ENCODE results near the gene VAV3. TPM values are rescaled to one million over a fixed set of nuclear protein-coding genes. Genes with fewer than 3 reads are reported as not detected.

VAV3 gene
- total and polyA plus RNA-seq, 9 of the 15 experiments (the other 6 are each of a cell fraction or from before 2014, with no cell fraction given) = not detected

DNA sequence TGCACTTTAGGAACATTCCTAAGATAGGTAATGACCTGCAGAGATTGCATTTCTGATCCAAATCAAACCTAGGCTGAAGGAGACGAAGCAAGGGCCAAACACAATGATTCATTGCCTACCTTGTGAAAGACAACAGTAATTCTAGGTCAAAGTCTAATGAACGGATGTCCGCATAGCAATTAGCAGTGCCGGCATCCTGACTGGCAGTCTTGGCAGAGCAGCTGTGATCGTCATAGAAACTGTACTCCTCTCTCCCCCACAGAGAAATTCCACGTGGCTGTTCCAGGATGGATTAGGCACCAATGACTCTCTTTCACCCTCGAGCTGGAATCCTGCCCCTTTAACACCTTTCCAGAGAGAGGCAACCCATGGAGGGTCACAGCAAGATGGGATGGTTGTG, 28.9 kb upstream of the VAV3 start:
- H3K9me3 ChIP-seq (replicated peaks; ENCODE audit: control insufficient read depth, insufficient read depth, low read depth, low read length) = no peaks in the 10 kb centered on the region
- no peak for FAIRE-seq
- no TSS peak for BruUV-seq (replicated peaks)
- ATAC-seq = no peak
- CTCF ChIA-PET (ENCODE audit: low intra/inter-chr PET ratio) = no interaction called here
- in situ Hi-C loops (cut with MboI) (no loop called here), intact Hi-C loops (cut with micrococcal nuclease) (no loop called here)
- peaks cover 0 to 6% of the 10 kb centered on the region in 2 experiments; a peak in 4 of 5 replicates for H3K27me3 ChIP-seq (ENCODE audit: control insufficient read depth in 2 of 2, insufficient read depth in 2 of 2, low read length in 2 of 2)
- no peaks in the 10 kb centered on the region for H4K20me1 ChIP-seq (replicated peaks; ENCODE audit: control insufficient read depth, insufficient read depth, low read length)
- under 1% methylated on average over 7 of the region's 7 CpGs for WGBS (ENCODE audit: insufficient coverage, low coverage, missing lambda C conversion rate)
- no peak overlapping the region for H3K9ac ChIP-seq (ENCODE audit: insufficient read depth in 1 of 2, low read depth in 2 of 2, low read length in 2 of 2)
- no peak overlapping the region for H3K27ac ChIP-seq (ENCODE audit: extremely low read depth, low read depth, low read length)
- H3K36me3 ChIP-seq (ENCODE audit: control insufficient read depth, insufficient read depth, low read length) = no peaks in the 10 kb centered on the region
- no peak overlapping the region for H3K4me3 ChIP-seq
- no peaks in the 10 kb centered on the region for H3K9me1 ChIP-seq (ENCODE audit: control insufficient read depth, insufficient read depth, low read length)
- no peak overlapping the region for H3K4me2 ChIP-seq (ENCODE audit: insufficient read depth, low read length)
- no peak for DNase-seq (ENCODE audit: extremely low read depth in 1 of 4, low spot score in 3 of 4)
- H3K4me1 ChIP-seq (replicated peaks in 1 of 2; ENCODE audit: control insufficient read depth in 2 of 2, insufficient read depth in 2 of 2, low read length in 2 of 2) = no peaks in the 10 kb centered on the region
- POLR2A ChIA-PET = interaction anchor here (0.6 kb wide), 1 partner anchor 512 kb away, joined by 3 read pairs; no protein-coding TSS in a partner anchor
- no peaks in the 10 kb centered on the region for H3K79me2 ChIP-seq (ENCODE audit: control insufficient read depth, insufficient read depth, low read length)
- no peak overlapping the region for H2AFZ ChIP-seq (ENCODE audit: low read depth, low read length)
- TF ChIP-seq ZNF212 (CRISPR knock-in tag; IDR thresholded peaks at IDR 0.05) (no peak), SIN3A (IDR thresholded peaks at IDR 0.05; ENCODE audit: borderline replicate concordance in 2 of 2, control insufficient read depth in 1 of 2, low read depth in 2 of 2, low read length in 2 of 2) (no peak), CEBPG (CRISPR knock-in tag; IDR thresholded peaks at IDR 0.05) (no peak), CEBPG (tag; conservative IDR thresholded peaks at IDR 0.05 in 1 of 2, IDR thresholded peaks at IDR 0.05 in 1 of 2) (no peak), BRD4 (IDR thresholded peaks at IDR 0.05) (no peak), ZSCAN29 (IDR thresholded peaks at IDR 0.05) (no peak), ILK (tag; IDR thresholded peaks at IDR 0.05; ENCODE audit: borderline replicate concordance, low read depth) (no peak), ZNF57 (CRISPR knock-in tag; IDR thresholded peaks at IDR 0.05) (no peak), TAF7 (tag; IDR thresholded peaks at IDR 0.05) (no peak), POLR3A (IDR thresholded peaks at IDR 0.05; ENCODE audit: borderline replicate concordance, extremely low read depth, insufficient read depth, insufficient read length) (no peak), KHSRP (IDR thresholded peaks at IDR 0.05) (no peak), IRF2 (CRISPR knock-in tag; IDR thresholded peaks at IDR 0.05) (no peak), STAT5A (IDR thresholded peaks at IDR 0.05; ENCODE audit: borderline replicate concordance, low read length) (no peak), ZNF174 (CRISPR knock-in tag; IDR thresholded peaks at IDR 0.05) (no peak)
- TF ChIP-seq, protein P1, sequence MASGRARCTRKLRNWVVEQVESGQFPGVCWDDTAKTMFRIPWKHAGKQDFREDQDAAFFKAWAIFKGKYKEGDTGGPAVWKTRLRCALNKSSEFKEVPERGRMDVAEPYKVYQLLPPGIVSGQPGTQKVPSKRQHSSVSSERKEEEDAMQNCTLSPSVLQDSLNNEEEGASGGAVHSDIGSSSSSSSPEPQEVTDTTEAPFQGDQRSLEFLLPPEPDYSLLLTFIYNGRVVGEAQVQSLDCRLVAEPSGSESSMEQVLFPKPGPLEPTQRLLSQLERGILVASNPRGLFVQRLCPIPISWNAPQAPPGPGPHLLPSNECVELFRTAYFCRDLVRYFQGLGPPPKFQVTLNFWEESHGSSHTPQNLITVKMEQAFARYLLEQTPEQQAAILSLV (tag; IDR thresholded peaks at IDR 0.05) = no peak
- TF ChIP-seq, protein P2, sequence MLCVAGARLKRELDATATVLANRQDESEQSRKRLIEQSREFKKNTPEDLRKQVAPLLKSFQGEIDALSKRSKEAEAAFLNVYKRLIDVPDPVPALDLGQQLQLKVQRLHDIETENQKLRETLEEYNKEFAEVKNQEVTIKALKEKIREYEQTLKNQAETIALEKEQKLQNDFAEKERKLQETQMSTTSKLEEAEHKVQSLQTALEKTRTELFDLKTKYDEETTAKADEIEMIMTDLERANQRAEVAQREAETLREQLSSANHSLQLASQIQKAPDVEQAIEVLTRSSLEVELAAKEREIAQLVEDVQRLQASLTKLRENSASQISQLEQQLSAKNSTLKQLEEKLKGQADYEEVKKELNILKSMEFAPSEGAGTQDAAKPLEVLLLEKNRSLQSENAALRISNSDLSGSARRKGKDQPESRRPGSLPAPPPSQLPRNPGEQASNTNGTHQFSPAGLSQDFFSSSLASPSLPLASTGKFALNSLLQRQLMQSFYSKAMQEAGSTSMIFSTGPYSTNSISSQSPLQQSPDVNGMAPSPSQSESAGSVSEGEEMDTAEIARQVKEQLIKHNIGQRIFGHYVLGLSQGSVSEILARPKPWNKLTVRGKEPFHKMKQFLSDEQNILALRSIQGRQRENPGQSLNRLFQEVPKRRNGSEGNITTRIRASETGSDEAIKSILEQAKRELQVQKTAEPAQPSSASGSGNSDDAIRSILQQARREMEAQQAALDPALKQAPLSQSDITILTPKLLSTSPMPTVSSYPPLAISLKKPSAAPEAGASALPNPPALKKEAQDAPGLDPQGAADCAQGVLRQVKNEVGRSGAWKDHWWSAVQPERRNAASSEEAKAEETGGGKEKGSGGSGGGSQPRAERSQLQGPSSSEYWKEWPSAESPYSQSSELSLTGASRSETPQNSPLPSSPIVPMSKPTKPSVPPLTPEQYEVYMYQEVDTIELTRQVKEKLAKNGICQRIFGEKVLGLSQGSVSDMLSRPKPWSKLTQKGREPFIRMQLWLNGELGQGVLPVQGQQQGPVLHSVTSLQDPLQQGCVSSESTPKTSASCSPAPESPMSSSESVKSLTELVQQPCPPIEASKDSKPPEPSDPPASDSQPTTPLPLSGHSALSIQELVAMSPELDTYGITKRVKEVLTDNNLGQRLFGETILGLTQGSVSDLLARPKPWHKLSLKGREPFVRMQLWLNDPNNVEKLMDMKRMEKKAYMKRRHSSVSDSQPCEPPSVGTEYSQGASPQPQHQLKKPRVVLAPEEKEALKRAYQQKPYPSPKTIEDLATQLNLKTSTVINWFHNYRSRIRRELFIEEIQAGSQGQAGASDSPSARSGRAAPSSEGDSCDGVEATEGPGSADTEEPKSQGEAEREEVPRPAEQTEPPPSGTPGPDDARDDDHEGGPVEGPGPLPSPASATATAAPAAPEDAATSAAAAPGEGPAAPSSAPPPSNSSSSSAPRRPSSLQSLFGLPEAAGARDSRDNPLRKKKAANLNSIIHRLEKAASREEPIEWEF (CRISPR knock-in tag; IDR thresholded peaks at IDR 0.05) = no peak
- TF ChIP-seq, protein P3, sequence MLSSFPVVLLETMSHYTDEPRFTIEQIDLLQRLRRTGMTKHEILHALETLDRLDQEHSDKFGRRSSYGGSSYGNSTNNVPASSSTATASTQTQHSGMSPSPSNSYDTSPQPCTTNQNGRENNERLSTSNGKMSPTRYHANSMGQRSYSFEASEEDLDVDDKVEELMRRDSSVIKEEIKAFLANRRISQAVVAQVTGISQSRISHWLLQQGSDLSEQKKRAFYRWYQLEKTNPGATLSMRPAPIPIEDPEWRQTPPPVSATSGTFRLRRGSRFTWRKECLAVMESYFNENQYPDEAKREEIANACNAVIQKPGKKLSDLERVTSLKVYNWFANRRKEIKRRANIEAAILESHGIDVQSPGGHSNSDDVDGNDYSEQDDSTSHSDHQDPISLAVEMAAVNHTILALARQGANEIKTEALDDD (IDR thresholded peaks at IDR 0.05) = no peak
